Tibial artery (tissue), 4 donors: ENCODE results near the gene XRCC6.

Experiments
- DNase-seq, 2 donors: peaks; one replicate each; pipeline ENCODE4 v3.0.0-alpha.2; 2019
- H3K27ac ChIP-seq, 2 donors: fragments of 200-600 bp; sonication (generic) in 1 of 2; 1 replicate in 1 of 2; 2 replicates in 1 of 2; pipeline ENCODE4 v1.5.1; 2018 to 2019; ENCODE audit warnings: mild to moderate bottlenecking in 1 of 2
- H3K27me3 ChIP-seq, 2 donors: fragments of 200-600 bp; sonication (generic) in 1 of 2; one replicate each; pipeline versions ENCODE4 v1.5.1 to v1.6.0; 2016 to 2019
- H3K36me3 ChIP-seq, 3 donors: fragments of 200-600 bp; sonication (generic) in 2 of 3; one replicate each; pipeline ENCODE4 v1.5.1; 2016 to 2019; ENCODE audit warnings: mild to moderate bottlenecking in 2 of 3
- H3K4me1 ChIP-seq, 4 donors: fragments of 200-600 bp; sonication (generic) in 2 of 4; 1 replicate in 3 of 4; 2 replicates in 1 of 4; pipeline ENCODE4 v1.5.1; 2016 to 2019
- H3K4me3 ChIP-seq, 2 donors: fragments of 200-600 bp; sonication (generic) in 1 of 2; 1 replicate in 1 of 2; 2 replicates in 1 of 2; pipeline ENCODE4 v1.5.1; 2018 to 2019; ENCODE audit warnings: mild to moderate bottlenecking in 2 of 2
- H3K9me3 ChIP-seq, 3 donors: fragments of 200-600 bp; sonication (generic) in 1 of 3; one replicate each; pipeline ENCODE4 v1.5.1; 2016 to 2019
- CTCF ChIP-seq, 2 experiments: fragments of 200-600 bp in 1 of 2; fragments of 450-650 bp in 1 of 2; IDR thresholded peaks; one replicate each; pipeline ENCODE4 v1.5.1; 2017 to 2019; ENCODE audit warnings: antibody characterized with exemption in 2 of 2, mild to moderate bottlenecking in 1 of 2, moderate library complexity in 1 of 2
- intact Hi-C: fragments of 100-400 bp; cut with DNase I; formaldehyde crosslinking; loops from one replicate; pipeline ENCODE4 v1.15.0; 2023; ENCODE audit warnings: low total_unique reads

Gene XRCC6

GRCh38 chr22:41690476-41690875 lies 69.4 kb downstream of the XRCC6 start:
- H3K9me3 ChIP-seq, result no peaks in the 10 kb centered on the region
- intact Hi-C loops, result no loop called here
- H3K4me3 ChIP-seq, result no peak overlapping the region
- H3K36me3 ChIP-seq, result peaks cover 0 to 15% (median 8%) of the 10 kb centered on the region in 3 donors
- H3K27me3 ChIP-seq, result no peaks in the 10 kb centered on the region
- no peak overlapping the region for H3K27ac ChIP-seq
- peaks cover 0 to 27% (median 10%) of the 10 kb centered on the region in 4 donors for H3K4me1 ChIP-seq
- TF ChIP-seq CTCF (IDR thresholded peaks at IDR 0.05), result no peak
- DNase-seq, result no peak

GRCh38 chr22:41695211-41695610 lies 74.1 kb downstream of the XRCC6 start:
- no peak for TF ChIP-seq CTCF (IDR thresholded peaks at IDR 0.05)
- intact Hi-C loops, result no loop called here

GRCh38 chr22:41696703-41697102 lies 75.6 kb downstream of the XRCC6 start:
- peaks cover 0 to 10% of the 10 kb centered on the region in 2 donors for H3K27me3 ChIP-seq
- peaks cover 0 to 15% (median 8%) of the 10 kb centered on the region in 3 donors for H3K36me3 ChIP-seq
- H3K9me3 ChIP-seq, result no peaks in the 10 kb centered on the region
- intact Hi-C loops, result loop anchor here (2.0 kb wide), 1 partner anchor 244 kb away; no protein-coding TSS in a partner anchor
- DNase-seq, result no peak
- no peak overlapping the region for H3K4me3 ChIP-seq
- no peak overlapping the region for H3K27ac ChIP-seq
- H3K4me1 ChIP-seq, result peaks cover 0 to 18% (median 13%) of the 10 kb centered on the region in 4 donors
- no peak for TF ChIP-seq CTCF (IDR thresholded peaks at IDR 0.05)

More at GRCh38 chr22:41695211-41695610, 74.1 kb downstream of the XRCC6 start:
- no peak for DNase-seq
- no peak overlapping the region for H3K27ac ChIP-seq
- H3K27me3 ChIP-seq, result peaks cover 0 to 8% of the 10 kb centered on the region in 2 donors
- peaks cover 0 to 18% (median 13%) of the 10 kb centered on the region in 4 donors for H3K4me1 ChIP-seq
- no peak overlapping the region for H3K4me3 ChIP-seq
- no peaks in the 10 kb centered on the region for H3K9me3 ChIP-seq
- peaks cover 0 to 15% (median 8%) of the 10 kb centered on the region in 3 donors for H3K36me3 ChIP-seq

- intact Hi-C loops, result loop anchor here (2.0 kb wide), 1 partner anchor 244 kb away; no protein-coding TSS in a partner anchor
- Histone ChIP-seq H3K27ac (no peak overlapping the region), H3K4me3 (peak overlapping the region in 1 of 2 donors; percentile 28)
Observed at GRCh38 chr22:41697126-41697775, 76.2 kb downstream of the XRCC6 start.

More at GRCh38 chr22:41697126-41697775, 76.2 kb downstream of the XRCC6 start:
- TF ChIP-seq CTCF (IDR thresholded peaks at IDR 0.05), result peak; percentile 92 to 97
- H3K4me1 ChIP-seq, result peaks cover 0 to 18% (median 13%) of the 10 kb centered on the region in 4 donors
- H3K36me3 ChIP-seq, result peaks cover 0 to 15% (median 8%) of the 10 kb centered on the region in 3 donors
- no peaks in the 10 kb centered on the region for H3K9me3 ChIP-seq
- DNase-seq, result peak; percentile 91 to 92
- peaks cover 0 to 10% of the 10 kb centered on the region in 2 donors for H3K27me3 ChIP-seq
